Measurements from ENCODE around the gene SMARCAD1.
"Not testable (repeated sequence)": the region's sequence is repeated elsewhere in the genome, so short reads cannot be mapped to it uniquely, and the experiment has no call there.

Gene SMARCAD1

DNA sequence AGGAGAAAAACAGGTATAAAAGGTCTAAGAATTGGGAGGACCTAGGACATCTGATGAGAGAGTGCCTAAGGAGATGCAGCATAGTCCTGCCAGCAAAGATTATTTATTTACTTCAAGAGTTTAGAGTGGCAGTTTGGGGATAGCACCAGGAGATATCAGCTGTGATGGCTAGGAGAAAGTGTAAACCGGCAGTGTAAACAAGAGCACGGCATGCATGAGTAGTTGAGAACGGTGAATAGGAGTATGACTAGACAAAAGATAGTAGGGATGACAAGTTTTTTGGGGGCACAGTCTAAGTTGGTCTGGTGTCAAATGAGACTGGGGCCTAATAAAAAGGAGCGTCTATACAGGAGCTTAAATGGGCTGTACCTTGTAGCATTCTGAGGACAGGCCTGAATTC lies 86.3 kb downstream of the SMARCAD1 start:
- WGBS, 2 donors (ENCODE audit: extremely low coverage in 2 of 2, insufficient read length in 2 of 2, insufficient replicate concordance in 1 of 2): no CpG with 5 or more reads among the region's 4 CpGs
- H3K4me2 ChIP-seq (ENCODE audit: insufficient read depth, low read length, poor library complexity, severe bottlenecking); H2AK5ac ChIP-seq (ENCODE audit: low read depth, low read length); H2AFZ ChIP-seq (ENCODE audit: low read length); H4K91ac ChIP-seq (ENCODE audit: low read depth, low read length, poor library complexity); H3K4me3 ChIP-seq (ENCODE audit: low read length in 2 of 2); H4K8ac ChIP-seq (ENCODE audit: low read depth, low read length); H2BK120ac ChIP-seq (ENCODE audit: low read depth, low read length); H3K9me3 ChIP-seq (replicated peaks in 1 of 2; ENCODE audit: control insufficient read depth in 2 of 2, insufficient read depth in 1 of 2, low read depth in 1 of 2, low read length in 2 of 2); H3K18ac ChIP-seq (ENCODE audit: low read length); H3K4ac ChIP-seq (ENCODE audit: low read length); H2BK5ac ChIP-seq (ENCODE audit: low read length); H2BK15ac ChIP-seq (ENCODE audit: low read length); DNase-seq (ENCODE audit: low spot score); H3K23ac ChIP-seq (ENCODE audit: low read depth, low read length, poor library complexity); H3K79me1 ChIP-seq (ENCODE audit: low read depth, low read length); H3K9ac ChIP-seq (ENCODE audit: low read depth, low read length, poor library complexity); H3K27me3 ChIP-seq (ENCODE audit: control insufficient read depth in 3 of 3, insufficient read depth in 3 of 3, low read depth in 1 of 3, low read length in 3 of 3); H3K4me1 ChIP-seq (ENCODE audit: control insufficient read depth in 2 of 2, insufficient read depth in 1 of 2, low read depth in 1 of 2, low read length in 2 of 2); H3K14ac ChIP-seq (ENCODE audit: low read length); H2BK12ac ChIP-seq (ENCODE audit: low read length); H3K27ac ChIP-seq (replicated peaks; ENCODE audit: low read length): not testable (repeated sequence)
- peaks cover 0 to 40% of the 10 kb centered on the region in 2 donors for H3K36me3 ChIP-seq (replicated peaks in 1 of 2; ENCODE audit: control insufficient read depth in 2 of 2, insufficient read depth in 2 of 2, low read length in 2 of 2)

GRCh38 chr4:94295473-94295872 lies 87.8 kb downstream of the SMARCAD1 start:
- peaks cover 0 to 25% of the 10 kb centered on the region in 2 donors for H3K36me3 ChIP-seq (replicated peaks in 1 of 2; ENCODE audit: control insufficient read depth in 2 of 2, insufficient read depth in 2 of 2, low read length in 2 of 2)
- H3K27ac ChIP-seq (replicated peaks; ENCODE audit: low read length); H4K91ac ChIP-seq (ENCODE audit: low read depth, low read length, poor library complexity); H2BK5ac ChIP-seq (ENCODE audit: low read length); H3K27me3 ChIP-seq (ENCODE audit: control insufficient read depth in 3 of 3, insufficient read depth in 3 of 3, low read depth in 1 of 3, low read length in 3 of 3); H2BK12ac ChIP-seq (ENCODE audit: low read length); H3K4ac ChIP-seq (ENCODE audit: low read length); H2AK5ac ChIP-seq (ENCODE audit: low read depth, low read length); H2BK15ac ChIP-seq (ENCODE audit: low read length); H2AFZ ChIP-seq (ENCODE audit: low read length); H3K18ac ChIP-seq (ENCODE audit: low read length); H2BK120ac ChIP-seq (ENCODE audit: low read depth, low read length); H3K79me1 ChIP-seq (ENCODE audit: low read depth, low read length); H3K14ac ChIP-seq (ENCODE audit: low read length); H3K23ac ChIP-seq (ENCODE audit: low read depth, low read length, poor library complexity); H4K8ac ChIP-seq (ENCODE audit: low read depth, low read length); H3K9me3 ChIP-seq (replicated peaks in 1 of 2; ENCODE audit: control insufficient read depth in 2 of 2, insufficient read depth in 1 of 2, low read depth in 1 of 2, low read length in 2 of 2); H3K4me3 ChIP-seq (ENCODE audit: low read length in 2 of 2); DNase-seq (ENCODE audit: low spot score); H3K4me1 ChIP-seq (ENCODE audit: control insufficient read depth in 2 of 2, insufficient read depth in 1 of 2, low read depth in 1 of 2, low read length in 2 of 2); H3K4me2 ChIP-seq (ENCODE audit: insufficient read depth, low read length, poor library complexity, severe bottlenecking); H3K9ac ChIP-seq (ENCODE audit: low read depth, low read length, poor library complexity): not testable (repeated sequence)
- no CpG with 5 or more reads among the region's 6 CpGs for WGBS, 2 donors (ENCODE audit: extremely low coverage in 2 of 2, insufficient read length in 2 of 2, insufficient replicate concordance in 1 of 2)

- DNase-seq (ENCODE audit: low spot score): no peak
- Histone ChIP-seq H3K27ac (replicated peaks; ENCODE audit: low read length) (no peak overlapping the region), H3K4ac (ENCODE audit: low read length) (no peak overlapping the region), H3K4me2 (ENCODE audit: insufficient read depth, low read length, poor library complexity, severe bottlenecking) (no peak overlapping the region), H4K91ac (ENCODE audit: low read depth, low read length, poor library complexity) (no peak overlapping the region), H3K14ac (ENCODE audit: low read length) (no peak overlapping the region), H4K8ac (ENCODE audit: low read depth, low read length) (no peak overlapping the region), H3K23ac (ENCODE audit: low read depth, low read length, poor library complexity) (no peak overlapping the region), H3K79me1 (ENCODE audit: low read depth, low read length) (no peaks in the 10 kb centered on the region), H2BK120ac (ENCODE audit: low read depth, low read length) (no peak overlapping the region), H2AK5ac (ENCODE audit: low read depth, low read length) (no peak overlapping the region), H2BK12ac (ENCODE audit: low read length) (no peak overlapping the region), H2BK15ac (ENCODE audit: low read length) (no peak overlapping the region), H3K9me3 (replicated peaks in 1 of 2; ENCODE audit: control insufficient read depth in 2 of 2, insufficient read depth in 1 of 2, low read depth in 1 of 2, low read length in 2 of 2) (no peaks in the 10 kb centered on the region), H3K4me1 (ENCODE audit: control insufficient read depth in 2 of 2, insufficient read depth in 1 of 2, low read depth in 1 of 2, low read length in 2 of 2) (no peaks in the 10 kb centered on the region), H2BK5ac (ENCODE audit: low read length) (no peak overlapping the region), H3K27me3 (ENCODE audit: control insufficient read depth in 3 of 3, insufficient read depth in 3 of 3, low read depth in 1 of 3, low read length in 3 of 3) (no peaks in the 10 kb centered on the region), H3K36me3 (replicated peaks in 1 of 2; ENCODE audit: control insufficient read depth in 2 of 2, insufficient read depth in 2 of 2, low read length in 2 of 2) (no peaks in the 10 kb centered on the region), H3K4me3 (ENCODE audit: low read length in 2 of 2) (no peak overlapping the region), H2AFZ (ENCODE audit: low read length) (no peak overlapping the region), H3K18ac (ENCODE audit: low read length) (no peak overlapping the region), H3K9ac (ENCODE audit: low read depth, low read length, poor library complexity) (no peak overlapping the region)
- no CpG with 5 or more reads among the region's 4 CpGs for WGBS, 2 donors (ENCODE audit: extremely low coverage in 2 of 2, insufficient read length in 2 of 2, insufficient replicate concordance in 1 of 2)
Observed at GRCh38 chr4:94298725-94299252, 91.1 kb downstream of the SMARCAD1 start.

GRCh38 chr4:94302191-94302590 lies 94.5 kb downstream of the SMARCAD1 start:
- Histone ChIP-seq H3K4me2 (ENCODE audit: insufficient read depth, low read length, poor library complexity, severe bottlenecking) (no peak overlapping the region), H2BK5ac (ENCODE audit: low read length) (no peak overlapping the region), H3K9me3 (replicated peaks in 1 of 2; ENCODE audit: control insufficient read depth in 2 of 2, insufficient read depth in 1 of 2, low read depth in 1 of 2, low read length in 2 of 2) (no peaks in the 10 kb centered on the region), H3K79me1 (ENCODE audit: low read depth, low read length) (no peaks in the 10 kb centered on the region), H4K8ac (ENCODE audit: low read depth, low read length) (no peak overlapping the region), H3K36me3 (replicated peaks in 1 of 2; ENCODE audit: control insufficient read depth in 2 of 2, insufficient read depth in 2 of 2, low read length in 2 of 2) (no peaks in the 10 kb centered on the region), H3K27me3 (ENCODE audit: control insufficient read depth in 3 of 3, insufficient read depth in 3 of 3, low read depth in 1 of 3, low read length in 3 of 3) (no peaks in the 10 kb centered on the region), H3K9ac (ENCODE audit: low read depth, low read length, poor library complexity) (no peak overlapping the region), H3K4me3 (ENCODE audit: low read length in 2 of 2) (no peak overlapping the region), H3K18ac (ENCODE audit: low read length) (no peak overlapping the region), H3K4me1 (ENCODE audit: control insufficient read depth in 2 of 2, insufficient read depth in 1 of 2, low read depth in 1 of 2, low read length in 2 of 2) (peaks cover 0 to 12% of the 10 kb centered on the region in 2 donors), H2BK15ac (ENCODE audit: low read length) (no peak overlapping the region), H4K91ac (ENCODE audit: low read depth, low read length, poor library complexity) (no peak overlapping the region), H2BK120ac (ENCODE audit: low read depth, low read length) (no peak overlapping the region), H3K14ac (ENCODE audit: low read length) (no peak overlapping the region), H2AFZ (ENCODE audit: low read length) (no peak overlapping the region), H2AK5ac (ENCODE audit: low read depth, low read length) (no peak overlapping the region), H2BK12ac (ENCODE audit: low read length) (no peak overlapping the region), H3K4ac (ENCODE audit: low read length) (no peak overlapping the region), H3K23ac (ENCODE audit: low read depth, low read length, poor library complexity) (no peak overlapping the region), H3K27ac (replicated peaks; ENCODE audit: low read length) (no peak overlapping the region)
- WGBS, 2 donors (ENCODE audit: extremely low coverage in 2 of 2, insufficient read length in 2 of 2, insufficient replicate concordance in 1 of 2): no CpG with 5 or more reads among the region's 2 CpGs
- DNase-seq (ENCODE audit: low spot score): no peak

Measured in neuronal stem cell (in vitro differentiated cells).